Measurements from ENCODE around the gene CCDC78. TPM values are rescaled to one million over a fixed set of nuclear protein-coding genes. Genes with fewer than 3 reads are reported as not detected.

The CCDC78 gene
- total and polyA plus RNA-seq, 2 of the 13 experiments (the other 11 are each of a cell fraction or from before 2014, with no cell fraction given): 0.53 to 1.5 TPM

DNA sequence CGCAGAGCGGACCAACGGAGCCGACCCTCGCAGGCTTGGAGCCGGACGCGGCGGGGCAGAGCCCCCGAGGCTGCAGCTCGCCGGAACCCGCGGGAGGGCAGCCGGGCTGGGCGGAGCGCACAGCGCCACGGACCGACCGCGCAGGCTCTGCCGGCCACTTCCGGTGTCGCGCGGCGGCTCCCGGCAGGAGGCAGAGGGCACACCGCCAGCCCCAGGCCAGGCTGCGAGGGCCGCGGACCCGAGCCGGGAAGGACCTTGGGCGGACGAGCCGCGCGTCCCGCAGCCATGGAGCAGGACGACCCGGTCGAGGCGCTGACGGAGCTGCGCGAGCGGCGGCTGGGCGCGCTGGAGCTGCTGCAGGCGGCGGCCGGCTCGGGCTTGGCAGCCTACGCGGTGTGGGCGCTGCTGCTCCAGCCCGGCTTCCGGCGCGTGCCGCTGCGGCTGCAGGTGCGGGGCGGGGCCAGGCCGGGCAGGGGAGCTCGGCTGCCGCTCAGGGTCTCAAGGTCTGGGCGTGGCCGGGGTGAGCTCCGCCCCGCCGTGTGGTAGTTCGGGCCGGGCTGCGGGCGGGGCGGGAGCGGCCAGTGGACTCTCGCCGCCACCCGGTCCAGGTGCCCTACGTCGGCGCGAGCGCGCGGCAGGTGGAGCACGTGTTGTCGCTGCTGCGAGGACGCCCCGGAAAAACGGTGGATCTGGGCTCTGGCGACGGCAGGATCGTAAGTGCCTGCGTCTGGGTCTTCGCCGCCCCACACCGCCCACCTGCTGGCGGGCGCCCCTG, 5.1 kb downstream of the CCDC78 start, which contains the start of gene ANTKMT (continued):
- TF ChIP-seq, protein P1, sequence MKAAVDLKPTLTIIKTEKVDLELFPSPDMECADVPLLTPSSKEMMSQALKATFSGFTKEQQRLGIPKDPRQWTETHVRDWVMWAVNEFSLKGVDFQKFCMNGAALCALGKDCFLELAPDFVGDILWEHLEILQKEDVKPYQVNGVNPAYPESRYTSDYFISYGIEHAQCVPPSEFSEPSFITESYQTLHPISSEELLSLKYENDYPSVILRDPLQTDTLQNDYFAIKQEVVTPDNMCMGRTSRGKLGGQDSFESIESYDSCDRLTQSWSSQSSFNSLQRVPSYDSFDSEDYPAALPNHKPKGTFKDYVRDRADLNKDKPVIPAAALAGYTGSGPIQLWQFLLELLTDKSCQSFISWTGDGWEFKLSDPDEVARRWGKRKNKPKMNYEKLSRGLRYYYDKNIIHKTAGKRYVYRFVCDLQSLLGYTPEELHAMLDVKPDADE (CRISPR knock-in tag; IDR thresholded peaks at IDR 0.05): peak; percentile 14; the same call in 1 of the 2 replicates
- TF ChIP-seq KLF9 (CRISPR knock-in tag; IDR thresholded peaks at IDR 0.05; ENCODE audit: low read depth): 0 out of 2 replicates have a peak, but pooled peaks have one; percentile 11
- TF ChIP-seq HIVEP1 (CRISPR knock-in tag; IDR thresholded peaks at IDR 0.05): peak; percentile 55; the same call in 1 of the 2 replicates
- TF ChIP-seq, protein P2, sequence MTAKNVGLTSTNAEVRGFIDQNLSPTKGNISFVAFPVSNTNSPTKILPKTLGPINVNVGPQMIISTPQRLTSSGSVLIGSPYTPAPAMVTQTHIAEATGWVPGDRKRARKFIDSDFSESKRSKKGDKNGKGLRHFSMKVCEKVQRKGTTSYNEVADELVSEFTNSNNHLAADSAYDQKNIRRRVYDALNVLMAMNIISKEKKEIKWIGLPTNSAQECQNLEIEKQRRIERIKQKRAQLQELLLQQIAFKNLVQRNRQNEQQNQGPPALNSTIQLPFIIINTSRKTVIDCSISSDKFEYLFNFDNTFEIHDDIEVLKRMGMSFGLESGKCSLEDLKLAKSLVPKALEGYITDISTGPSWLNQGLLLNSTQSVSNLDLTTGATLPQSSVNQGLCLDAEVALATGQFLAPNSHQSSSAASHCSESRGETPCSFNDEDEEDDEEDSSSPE (CRISPR knock-in tag; IDR thresholded peaks at IDR 0.05): peak; percentile 63; the same call in 1 of the 2 replicates
- TF ChIP-seq POLR2A (IDR thresholded peaks at IDR 0.05; ENCODE audit: insufficient read depth in 1 of 2, low read depth in 2 of 2, low read length in 2 of 2): peak; percentile 82 to 88
- TF ChIP-seq ZNF747 (CRISPR knock-in tag; IDR thresholded peaks at IDR 0.05; ENCODE audit: borderline replicate concordance): peak; percentile 76; the same call in 1 of the 2 replicates
- peak; percentile 94 for TF ChIP-seq SP4 (CRISPR knock-in tag; IDR thresholded peaks at IDR 0.05)
- TF ChIP-seq AGO1 (IDR thresholded peaks at IDR 0.05; ENCODE audit: low read depth, low read length, poor library complexity, severe bottlenecking): peak; percentile 92
- TF ChIP-seq U2AF2 (IDR thresholded peaks at IDR 0.05; ENCODE audit: low read depth, low read length): no peak
- TF ChIP-seq ZNF891 (CRISPR knock-in tag; IDR thresholded peaks at IDR 0.05): 0 out of 2 replicates have a peak, but pooled peaks have one; percentile 54
- TF ChIP-seq ATF7 (IDR thresholded peaks at IDR 0.05): no peak
- peak; percentile 48; the same call in 1 of the 2 replicates for TF ChIP-seq ATF7 (CRISPR knock-in tag; IDR thresholded peaks at IDR 0.05)
- no peak for TF ChIP-seq GTF3A (CRISPR knock-in tag; conservative IDR thresholded peaks at IDR 0.05)
- TF ChIP-seq CCAR2 (optimal IDR thresholded peaks at IDR 0.05; ENCODE audit: low read depth, low read length): no peak
- TF ChIP-seq KDM6A (CRISPR knock-in tag; IDR thresholded peaks at IDR 0.05; ENCODE audit: low read depth): no peak
- peak; percentile 48; the same call in 1 of the 2 replicates for TF ChIP-seq EED (CRISPR knock-in tag; IDR thresholded peaks at IDR 0.05)
- TF ChIP-seq, protein P3, sequence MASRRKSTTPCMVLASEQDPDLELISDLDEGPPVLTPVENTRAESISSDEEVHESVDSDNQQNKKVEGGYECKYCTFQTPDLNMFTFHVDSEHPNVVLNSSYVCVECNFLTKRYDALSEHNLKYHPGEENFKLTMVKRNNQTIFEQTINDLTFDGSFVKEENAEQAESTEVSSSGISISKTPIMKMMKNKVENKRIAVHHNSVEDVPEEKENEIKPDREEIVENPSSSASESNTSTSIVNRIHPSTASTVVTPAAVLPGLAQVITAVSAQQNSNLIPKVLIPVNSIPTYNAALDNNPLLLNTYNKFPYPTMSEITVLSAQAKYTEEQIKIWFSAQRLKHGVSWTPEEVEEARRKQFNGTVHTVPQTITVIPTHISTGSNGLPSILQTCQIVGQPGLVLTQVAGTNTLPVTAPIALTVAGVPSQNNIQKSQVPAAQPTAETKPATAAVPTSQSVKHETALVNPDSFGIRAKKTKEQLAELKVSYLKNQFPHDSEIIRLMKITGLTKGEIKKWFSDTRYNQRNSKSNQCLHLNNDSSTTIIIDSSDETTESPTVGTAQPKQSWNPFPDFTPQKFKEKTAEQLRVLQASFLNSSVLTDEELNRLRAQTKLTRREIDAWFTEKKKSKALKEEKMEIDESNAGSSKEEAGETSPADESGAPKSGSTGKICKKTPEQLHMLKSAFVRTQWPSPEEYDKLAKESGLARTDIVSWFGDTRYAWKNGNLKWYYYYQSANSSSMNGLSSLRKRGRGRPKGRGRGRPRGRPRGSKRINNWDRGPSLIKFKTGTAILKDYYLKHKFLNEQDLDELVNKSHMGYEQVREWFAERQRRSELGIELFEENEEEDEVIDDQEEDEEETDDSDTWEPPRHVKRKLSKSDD (CRISPR knock-in tag; IDR thresholded peaks at IDR 0.05; ENCODE audit: low read depth): peak; percentile 58; the same call in 1 of the 2 replicates
- TF ChIP-seq, protein P4, sequence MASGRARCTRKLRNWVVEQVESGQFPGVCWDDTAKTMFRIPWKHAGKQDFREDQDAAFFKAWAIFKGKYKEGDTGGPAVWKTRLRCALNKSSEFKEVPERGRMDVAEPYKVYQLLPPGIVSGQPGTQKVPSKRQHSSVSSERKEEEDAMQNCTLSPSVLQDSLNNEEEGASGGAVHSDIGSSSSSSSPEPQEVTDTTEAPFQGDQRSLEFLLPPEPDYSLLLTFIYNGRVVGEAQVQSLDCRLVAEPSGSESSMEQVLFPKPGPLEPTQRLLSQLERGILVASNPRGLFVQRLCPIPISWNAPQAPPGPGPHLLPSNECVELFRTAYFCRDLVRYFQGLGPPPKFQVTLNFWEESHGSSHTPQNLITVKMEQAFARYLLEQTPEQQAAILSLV (CRISPR knock-in tag; IDR thresholded peaks at IDR 0.05; ENCODE audit: borderline replicate concordance): peak; percentile 85
- peak; percentile 36; the same call in 1 of the 2 replicates for TF ChIP-seq SOX5 (CRISPR knock-in tag; IDR thresholded peaks at IDR 0.05; ENCODE audit: borderline replicate concordance)
- TF ChIP-seq, protein P5, sequence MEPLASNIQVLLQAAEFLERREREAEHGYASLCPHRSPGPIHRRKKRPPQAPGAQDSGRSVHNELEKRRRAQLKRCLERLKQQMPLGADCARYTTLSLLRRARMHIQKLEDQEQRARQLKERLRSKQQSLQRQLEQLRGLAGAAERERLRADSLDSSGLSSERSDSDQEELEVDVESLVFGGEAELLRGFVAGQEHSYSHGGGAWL (CRISPR knock-in tag; IDR thresholded peaks at IDR 0.05): peak; percentile 65
- peak; percentile 93 for TF ChIP-seq ZBTB38 (CRISPR knock-in tag; IDR thresholded peaks at IDR 0.05)
- TF ChIP-seq ZNF367 (CRISPR knock-in tag; IDR thresholded peaks at IDR 0.05; ENCODE audit: borderline replicate concordance): no peak; the same call in 1 of the 2 replicates
- TF ChIP-seq ZNF136 (CRISPR knock-in tag; IDR thresholded peaks at IDR 0.05; ENCODE audit: low read depth): 0 out of 2 replicates have a peak, but pooled peaks have one; percentile 28
